ENCODE measurements around the gene LBHD2.

Gene LBHD2

DNA sequence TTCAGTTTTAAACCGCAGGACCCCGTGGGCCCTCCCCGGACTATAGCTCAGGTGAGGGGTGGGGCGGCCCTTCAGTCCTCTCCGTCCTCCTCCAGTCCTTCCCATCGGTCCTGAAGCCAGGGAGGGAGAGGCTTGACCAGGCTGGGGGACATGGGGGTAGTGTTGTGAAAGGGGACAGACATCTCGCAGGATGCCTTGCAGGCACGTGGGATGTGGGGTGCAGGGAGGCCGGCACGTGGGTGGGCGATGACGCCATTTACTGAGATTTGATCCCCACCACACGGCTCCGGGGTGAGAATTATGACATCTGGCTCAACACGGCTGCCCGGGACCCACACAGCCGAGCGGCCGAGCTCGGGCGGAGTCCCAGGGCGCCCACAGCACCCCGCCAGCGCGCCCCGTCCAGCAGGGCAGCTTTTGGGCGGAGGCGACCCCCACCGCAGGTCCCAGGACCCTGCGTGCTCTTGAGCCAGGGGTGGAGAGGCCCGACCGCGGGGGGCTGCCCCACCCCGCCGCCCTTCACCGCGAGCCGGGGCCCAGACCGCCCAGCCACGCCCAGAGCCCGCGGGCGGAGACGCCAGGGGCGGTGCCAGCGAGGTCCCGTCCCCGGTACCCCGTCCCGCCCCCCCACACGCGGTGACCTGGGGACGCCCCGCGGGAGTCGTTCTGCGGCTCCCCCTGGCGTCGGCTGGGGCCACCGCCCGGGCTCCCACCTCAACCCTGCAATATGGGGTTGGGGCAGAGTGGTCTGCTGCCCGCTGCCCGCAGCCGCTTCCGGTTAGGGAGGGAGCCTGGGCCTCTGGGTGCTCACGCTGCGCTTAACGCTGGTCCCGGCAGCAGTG is 7.3 kb downstream of the LBHD2 start:
- DNase-seq: peak; percentile 92

DNA sequence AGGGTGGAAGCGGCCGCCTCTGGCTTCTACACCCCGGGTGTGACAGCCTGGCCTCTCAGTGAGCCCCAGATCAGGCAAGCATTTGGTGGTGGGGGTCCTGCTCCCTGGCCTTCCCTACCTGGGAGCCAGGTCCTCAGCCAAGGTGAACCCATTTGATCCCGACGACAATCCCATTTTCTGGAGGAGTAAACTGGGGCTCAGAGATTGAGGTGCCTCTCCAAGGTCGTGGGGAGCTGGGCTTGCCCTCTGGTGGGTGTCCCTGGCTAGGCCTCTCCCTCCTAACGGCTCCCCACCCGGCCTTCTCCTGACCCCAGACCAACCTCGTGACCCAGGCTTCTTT is 7.8 kb downstream of the LBHD2 start:
- DNase-seq: no peak

DNA sequence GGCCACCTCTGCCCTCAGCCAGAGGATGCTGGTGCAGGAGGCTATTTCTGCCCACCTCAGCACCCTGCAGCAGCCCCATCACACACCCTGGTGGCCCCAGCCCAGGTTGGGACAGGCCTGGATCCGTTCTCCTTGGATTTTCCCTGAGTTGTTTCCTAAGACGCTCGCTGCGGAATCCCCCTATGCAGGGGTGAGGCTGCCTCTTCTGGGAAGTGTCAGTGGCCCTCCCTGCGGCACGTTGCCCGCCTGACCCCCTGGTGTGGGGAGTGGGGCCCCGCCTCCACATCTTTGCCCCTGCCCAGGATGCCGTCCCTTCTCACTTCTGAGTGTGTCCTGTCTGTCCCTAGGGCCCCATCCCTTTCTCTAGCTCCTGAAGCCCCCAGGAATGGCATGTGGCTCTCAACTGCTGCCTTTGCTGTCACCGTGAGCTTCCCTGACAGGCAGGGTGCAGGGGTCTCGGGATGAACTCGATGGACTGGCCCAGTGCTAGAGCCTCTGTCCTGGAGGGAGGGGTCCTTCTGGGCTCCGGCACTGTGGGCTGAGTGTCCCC is 9.9 kb downstream of the LBHD2 start:
- DNase-seq: no peak

DNA sequence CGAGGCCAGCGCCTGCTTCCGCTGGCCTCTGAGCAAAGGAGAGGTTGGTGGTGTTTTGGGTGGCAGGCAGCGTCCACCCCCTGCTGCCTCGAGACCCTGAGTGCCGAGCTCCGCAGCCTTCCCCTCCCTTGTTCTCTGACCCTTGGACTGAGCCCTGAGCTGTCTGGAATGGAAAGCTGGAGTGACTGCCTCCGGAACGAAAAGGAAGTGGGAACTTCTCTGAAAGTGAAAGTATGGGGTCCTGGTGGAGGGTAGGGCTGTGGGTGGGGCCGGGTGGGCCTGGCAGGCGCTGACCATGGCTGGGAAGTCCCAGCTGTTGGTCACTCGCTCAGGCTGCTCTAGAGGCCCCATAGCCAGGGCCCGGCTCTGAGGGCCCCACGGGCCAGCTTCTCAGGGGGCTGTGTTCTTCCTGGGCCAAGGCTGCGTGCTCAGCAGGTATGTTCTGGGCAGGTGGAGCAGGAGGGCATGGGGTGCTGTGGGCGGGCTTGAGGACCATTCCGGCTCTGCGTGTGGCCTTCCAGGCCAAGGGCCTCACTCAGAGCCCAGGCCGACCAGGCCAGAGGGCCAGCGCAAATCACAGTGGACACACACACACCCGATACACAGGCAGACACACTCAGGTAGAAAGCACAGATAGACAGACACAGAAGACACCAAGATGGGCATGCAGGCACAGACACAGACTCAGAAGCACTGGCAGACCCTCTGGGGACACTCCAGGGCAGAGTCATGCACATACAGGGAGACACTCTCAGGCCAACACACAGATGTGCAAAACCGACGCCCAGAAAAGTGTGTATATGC is 10.6 kb downstream of the LBHD2 start, which contains the start of gene EXOC3L4:
Gene EXOC3L4, plus strand, starts transcription at position 320 of the 804 bp plus-strand sequence. CDS start 5,495 bp downstream, outside the sequence.
- DNase-seq: no peak

DNA sequence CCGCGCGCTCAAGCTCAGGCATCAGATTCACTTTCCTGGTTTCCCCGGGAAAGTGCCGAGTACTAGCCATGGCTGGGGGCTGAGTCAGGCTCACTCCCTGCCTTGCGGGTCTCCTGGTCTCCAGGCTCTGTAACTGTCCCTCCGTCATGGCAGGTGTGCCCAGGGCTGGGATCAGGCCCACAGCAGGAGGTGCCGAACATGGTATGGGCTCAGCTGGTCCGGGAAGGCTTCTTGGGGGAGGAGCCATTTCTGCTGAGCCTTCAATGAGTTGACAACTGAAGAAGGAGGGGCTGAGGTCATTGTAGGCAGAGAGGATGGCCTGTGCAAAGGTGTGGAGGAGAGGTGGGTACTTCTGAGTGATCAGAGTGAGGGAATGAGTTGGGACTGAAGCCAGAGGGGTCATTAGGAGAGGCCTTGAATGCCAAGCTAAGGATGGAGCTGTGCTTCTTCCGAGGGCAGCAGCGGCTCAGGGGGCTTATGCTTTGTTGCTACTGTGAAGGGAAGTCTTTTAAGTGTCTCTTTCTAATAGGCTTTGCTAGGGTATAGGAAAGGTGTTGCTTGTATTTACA is 11.3 kb downstream of the LBHD2 start:
- DNase-seq: no peak

DNA sequence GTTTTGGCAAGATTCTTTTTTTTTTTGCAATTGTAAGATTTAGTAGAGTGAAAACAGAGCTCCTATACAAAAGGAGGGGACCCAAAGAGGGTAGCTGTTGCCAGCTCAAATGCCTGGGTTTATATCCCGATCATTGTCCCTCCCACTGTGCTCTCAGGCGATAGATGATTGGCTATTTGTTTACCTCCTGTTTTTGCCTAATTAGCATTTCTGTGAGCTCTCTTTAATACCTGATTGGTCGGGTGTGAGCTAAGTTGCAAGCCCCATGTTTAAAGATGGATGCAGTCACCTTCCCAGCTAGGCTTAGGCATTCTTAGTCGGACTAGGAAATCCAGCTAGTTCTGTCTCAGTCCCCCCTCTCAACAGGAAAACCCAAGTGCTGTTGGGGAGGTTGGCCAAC is 12.4 kb downstream of the LBHD2 start:
- no peak for DNase-seq

DNA sequence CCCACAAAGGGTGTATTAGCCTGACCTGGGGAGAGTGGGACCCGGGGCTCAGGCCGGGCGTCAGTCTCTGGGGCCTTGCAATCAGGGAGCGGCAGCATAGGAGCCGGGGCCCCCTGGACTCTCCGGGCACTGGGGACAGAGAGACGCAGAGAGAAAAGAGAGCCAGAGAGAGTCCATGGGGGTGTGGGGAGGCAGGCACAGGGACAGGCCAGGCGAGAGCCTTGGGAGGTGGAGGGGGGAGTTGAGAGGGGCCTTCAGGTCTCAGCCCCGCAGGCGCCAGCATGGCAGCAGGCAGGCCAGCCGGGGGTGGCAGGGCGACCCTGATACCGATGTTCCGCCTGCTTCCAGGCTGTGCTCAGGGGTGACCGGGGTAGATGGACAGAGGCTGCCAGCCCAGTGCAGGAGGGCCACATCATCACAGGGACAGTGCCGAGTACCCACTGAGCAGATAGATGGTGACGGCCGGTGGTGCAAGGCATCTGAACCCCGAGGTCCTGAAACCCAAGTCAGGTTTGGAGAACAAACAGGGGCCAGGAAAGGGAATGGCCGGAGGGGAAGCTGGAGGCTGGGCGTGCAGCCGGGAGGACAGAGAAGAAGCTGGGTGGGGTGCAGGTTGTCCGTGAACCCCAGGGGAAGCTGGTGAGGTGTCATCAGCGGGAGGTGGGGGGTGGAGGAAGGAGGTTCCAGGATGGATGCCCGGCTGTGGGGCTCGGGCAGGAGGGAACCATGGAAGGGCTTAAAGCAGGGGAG is 13.4 kb downstream of the LBHD2 start:
- DNase-seq: no peak

DNA sequence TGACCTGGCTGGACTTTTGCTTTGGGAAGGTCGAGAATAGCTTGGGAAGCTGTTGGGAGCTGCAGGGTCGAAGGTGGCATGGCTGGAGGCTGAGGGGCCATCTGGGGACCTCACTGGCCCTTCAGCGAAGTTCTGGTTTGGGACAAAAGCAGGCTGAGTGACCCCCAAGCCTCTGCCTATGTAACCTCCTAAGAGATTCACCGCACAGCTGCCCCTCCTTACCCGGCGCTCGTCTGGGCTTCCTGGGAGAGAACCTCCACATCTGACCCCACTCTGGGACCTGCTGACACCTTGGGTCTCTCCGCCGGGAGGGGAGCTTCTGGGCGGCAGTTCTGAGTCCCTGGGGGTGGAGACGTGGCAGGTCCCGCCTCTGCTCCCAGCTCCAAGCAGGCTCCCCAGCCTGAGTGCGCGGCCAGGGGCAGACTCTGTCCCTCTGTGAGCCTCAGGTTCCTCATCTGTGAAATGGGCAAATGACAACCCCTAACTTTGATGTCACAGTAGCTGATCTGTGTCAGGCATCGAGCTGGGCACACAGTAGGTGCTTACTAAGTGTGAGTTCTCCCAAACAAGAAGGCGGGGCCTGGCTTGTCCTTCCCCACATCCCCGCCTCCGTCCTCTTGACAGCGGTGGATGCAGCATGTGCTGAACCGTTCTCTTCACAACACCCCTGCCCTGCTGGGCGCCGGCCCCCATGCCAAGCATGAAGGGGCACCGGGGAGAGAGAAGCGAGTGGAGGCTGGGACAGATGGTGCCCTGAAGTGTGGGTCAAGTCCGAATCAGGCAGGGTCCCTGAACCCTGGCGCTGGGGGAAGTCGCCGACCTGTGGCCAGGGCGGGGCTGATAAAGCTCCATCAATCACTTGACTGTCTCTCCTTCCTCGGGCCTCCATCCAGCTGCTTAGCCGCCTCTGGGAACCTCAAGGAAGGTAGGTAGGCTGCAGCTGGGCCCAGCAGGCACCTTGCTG is 14.3 kb downstream of the LBHD2 start:
- DNase-seq: no peak

- no peak for DNase-seq
These were observed 15.2 kb downstream of the LBHD2 start for GRCh38 chr14:103099081-103099732.

DNA sequence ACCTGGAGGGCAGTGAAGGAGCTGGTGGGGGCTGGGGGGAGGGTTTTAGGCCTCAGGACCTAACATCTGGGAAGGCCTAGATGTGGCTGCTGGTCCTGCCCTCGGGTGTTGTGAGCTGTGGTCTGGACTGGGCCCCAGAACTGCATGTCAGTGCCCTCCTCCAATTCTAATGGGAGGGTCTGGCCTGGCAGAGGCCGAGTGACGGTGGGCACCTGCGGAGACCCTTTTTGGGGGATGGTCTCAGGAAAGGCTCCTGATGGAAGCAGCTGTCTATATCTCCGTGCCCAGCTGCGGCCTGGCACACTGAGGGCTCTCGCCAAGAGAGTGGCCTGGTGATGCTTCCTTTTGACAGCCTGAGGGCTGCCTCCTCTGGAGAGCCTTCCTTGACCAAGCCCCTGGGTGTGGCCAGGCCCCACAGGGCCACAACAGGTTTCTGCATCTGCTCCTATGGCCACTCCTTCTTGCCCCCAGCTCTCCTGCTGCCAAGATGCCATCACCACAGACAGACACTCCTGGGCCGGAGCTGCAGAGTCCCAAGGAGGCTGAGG is 15.8 kb downstream of the LBHD2 start:
- no peak for DNase-seq

- no peak for DNase-seq
These were observed 16.5 kb downstream of the LBHD2 start for GRCh38 chr14:103100281-103101121.

- DNase-seq: no peak
These were observed 17.4 kb downstream of the LBHD2 start for GRCh38 chr14:103101257-103101962.

DNA sequence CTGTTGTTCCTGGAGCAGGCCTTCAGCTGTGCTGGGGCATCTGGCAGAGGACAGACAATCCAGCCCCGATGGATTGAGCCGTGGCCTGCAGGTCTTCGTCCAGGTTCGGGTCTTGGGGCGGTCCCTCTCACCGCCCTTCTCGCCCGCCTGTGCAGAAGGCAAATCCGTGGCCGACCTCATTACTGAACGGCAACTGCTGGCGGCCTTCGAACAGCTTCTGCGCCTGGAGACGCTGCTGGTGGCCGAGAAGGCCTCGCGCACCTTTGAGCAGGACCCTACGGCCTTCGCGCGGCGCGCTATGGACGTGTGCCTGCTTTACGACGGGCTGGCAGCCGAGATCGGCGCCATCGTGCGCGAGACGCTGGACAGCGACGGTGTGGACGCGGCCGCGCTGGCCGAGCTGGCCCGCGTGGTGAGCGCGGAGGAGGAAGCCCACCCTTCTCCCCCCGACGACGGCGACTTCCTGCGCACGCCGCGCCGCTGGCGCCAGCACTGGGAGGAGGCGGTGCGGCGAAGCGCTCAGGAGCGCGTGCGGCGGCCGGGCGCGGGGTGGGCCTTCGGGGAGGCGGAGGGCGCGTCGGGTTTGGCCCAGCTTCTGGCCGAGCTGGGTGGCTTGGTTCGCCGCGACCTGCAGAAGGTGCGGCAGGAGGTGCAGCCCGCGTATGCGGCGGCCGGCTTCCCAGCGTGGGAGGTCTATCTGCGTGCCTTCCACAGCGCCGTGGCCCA is 18.1 kb downstream of the LBHD2 start:
- no peak for DNase-seq

DNA sequence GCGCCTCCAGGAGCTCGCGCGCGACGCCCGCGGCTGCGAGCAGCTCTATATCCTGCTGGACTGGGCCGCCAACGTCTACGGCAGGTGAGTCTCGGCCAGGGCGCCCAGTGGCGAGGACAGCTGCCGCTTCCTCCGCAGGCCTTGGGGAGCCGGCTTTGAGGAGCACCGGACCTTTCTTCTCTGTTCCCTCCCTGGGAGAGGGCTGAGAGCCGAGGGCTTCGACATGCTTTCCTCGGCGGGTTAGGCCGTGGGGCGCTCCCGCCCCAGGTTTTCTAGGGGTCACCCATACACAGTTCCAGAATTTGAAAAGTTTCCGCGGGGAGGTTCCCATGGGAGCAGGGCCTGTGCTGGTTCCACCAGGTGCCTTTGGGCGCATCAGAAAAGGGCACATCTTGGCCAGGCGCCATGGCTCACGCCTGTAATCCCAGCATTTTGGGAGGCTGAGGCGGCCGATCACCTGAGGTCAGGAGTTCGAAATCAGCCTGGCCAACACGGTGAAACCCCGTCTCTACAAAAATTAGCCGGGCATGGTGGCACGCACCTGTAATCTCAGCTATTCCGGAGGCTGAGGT is 18.8 kb downstream of the LBHD2 start:
- DNase-seq: no peak

GRCh38 chr14:103103461-103104388 is 19.7 kb downstream of the LBHD2 start:
- no peak for DNase-seq

DNA sequence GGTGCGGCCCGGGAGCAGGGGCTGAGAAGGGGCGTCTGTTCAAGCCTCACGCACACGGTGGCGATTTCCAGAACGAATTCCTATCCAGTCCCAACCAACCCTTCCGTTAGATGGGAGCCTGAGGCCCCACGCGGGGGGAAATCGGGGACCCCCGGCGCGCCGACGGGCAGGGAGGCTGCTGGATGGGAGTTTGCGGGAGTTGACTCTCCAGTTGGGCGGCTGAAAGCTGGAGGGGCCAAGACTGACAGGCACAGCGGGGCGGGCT is 20.3 kb downstream of the LBHD2 start:
- no peak for DNase-seq
